Central memory CD8-positive, alpha-beta T cell (primary cell): ENCODE data around the gene WDR35.
"Not testable (repeated sequence)": the region's sequence is repeated elsewhere in the genome, so short reads cannot be mapped to it uniquely, and the experiment has no call there.

ENCODE experiments used
- ATAC-seq: fragments of 150-1000 bp; cut with Tn5 transposase; replicated peaks from 2 replicates; pipeline ENCODE4 v1.10.0; 2022; ENCODE audit warnings: mild to moderate bottlenecking, moderate FRiP score, moderate number of reproducible peaks; ENCODE audit not compliant: poor library complexity, severe bottlenecking; ENCODE audit errors: extremely low read depth
- DNase-seq, 2 donors: peaks; one replicate each; pipeline ENCODE4 v3.0.0; 2021; ENCODE audit warnings: low spot score in 2 of 2
- H3K27ac Mint-ChIP-seq: one replicate; pipeline ENCODE4 v1.8.0; 2022; ENCODE audit warnings: low read depth, mild to moderate bottlenecking, moderate library complexity, mixed read lengths
- H3K27me3 Mint-ChIP-seq: one replicate; pipeline ENCODE4 v1.8.0; 2022; ENCODE audit warnings: mixed read lengths
- H3K36me3 Mint-ChIP-seq: one replicate; pipeline ENCODE4 v1.8.0; 2022; ENCODE audit warnings: mild to moderate bottlenecking, moderate library complexity, mixed read lengths; ENCODE audit not compliant: insufficient read depth
- H3K4me1 Mint-ChIP-seq: one replicate; pipeline ENCODE4 v1.8.0; 2022; ENCODE audit warnings: mixed read lengths
- H3K4me3 Mint-ChIP-seq: one replicate; pipeline ENCODE4 v1.8.0; 2022; ENCODE audit warnings: mild to moderate bottlenecking, moderate library complexity, mixed read lengths
- H3K9me3 Mint-ChIP-seq: one replicate; pipeline ENCODE4 v1.8.0; 2022; ENCODE audit warnings: mixed read lengths

Gene WDR35

GRCh38 chr2:19881221-19881907 lies 108.5 kb downstream of the WDR35 start:
- no peak overlapping the region for H3K4me3 Mint-ChIP-seq
- ATAC-seq (no peak), DNase-seq (no peak)
- H3K36me3 Mint-ChIP-seq = no peaks in the 10 kb centered on the region
- H3K27ac Mint-ChIP-seq = no peak overlapping the region
- no peaks in the 10 kb centered on the region for H3K9me3 Mint-ChIP-seq
- no peaks in the 10 kb centered on the region for H3K4me1 Mint-ChIP-seq
- H3K27me3 Mint-ChIP-seq = no peaks in the 10 kb centered on the region

- not testable (repeated sequence) for H3K27ac Mint-ChIP-seq, H3K4me3 Mint-ChIP-seq, H3K9me3 Mint-ChIP-seq, ATAC-seq, H3K4me1 Mint-ChIP-seq, H3K36me3 Mint-ChIP-seq, H3K27me3 Mint-ChIP-seq, DNase-seq
Measured at GRCh38 chr2:19880191-19880590, 109.7 kb downstream of the WDR35 start.

- no peak for ATAC-seq
- no peak for DNase-seq
- H3K4me3 Mint-ChIP-seq = no peak overlapping the region
- H3K4me1 Mint-ChIP-seq = no peaks in the 10 kb centered on the region
- no peak overlapping the region for H3K27ac Mint-ChIP-seq
- H3K9me3 Mint-ChIP-seq = no peaks in the 10 kb centered on the region
- no peaks in the 10 kb centered on the region for H3K36me3 Mint-ChIP-seq
- no peaks in the 10 kb centered on the region for H3K27me3 Mint-ChIP-seq
Measured at GRCh38 chr2:19879120-19879519, 110.8 kb downstream of the WDR35 start.

- ATAC-seq (no peak), DNase-seq (no peak)
- no peaks in the 10 kb centered on the region for H3K27me3 Mint-ChIP-seq
- H3K36me3 Mint-ChIP-seq = no peaks in the 10 kb centered on the region
- H3K4me3 Mint-ChIP-seq = no peak overlapping the region
- H3K27ac Mint-ChIP-seq = no peak overlapping the region
- H3K4me1 Mint-ChIP-seq = no peaks in the 10 kb centered on the region
- H3K9me3 Mint-ChIP-seq = no peaks in the 10 kb centered on the region
Measured at GRCh38 chr2:19878268-19879046, 111.4 kb downstream of the WDR35 start.

GRCh38 chr2:19876751-19877150 lies 113.2 kb downstream of the WDR35 start:
- no peak for ATAC-seq
- peaks cover 5% of the 10 kb centered on the region for H3K4me1 Mint-ChIP-seq
- no peak for DNase-seq

GRCh38 chr2:19875280-19875679 lies 114.6 kb downstream of the WDR35 start:
- Mint-ChIP-seq H3K27me3 (no peaks in the 10 kb centered on the region), H3K27ac (no peak overlapping the region), H3K9me3 (no peaks in the 10 kb centered on the region), H3K4me1 (peaks cover 6% of the 10 kb centered on the region), H3K4me3 (no peak overlapping the region), H3K36me3 (no peaks in the 10 kb centered on the region)
- ATAC-seq (no peak), DNase-seq (no peak)

More at GRCh38 chr2:19876751-19877150, 113.2 kb downstream of the WDR35 start:
- Mint-ChIP-seq H3K27me3 (no peaks in the 10 kb centered on the region), H3K36me3 (no peaks in the 10 kb centered on the region), H3K27ac (no peak overlapping the region), H3K9me3 (no peaks in the 10 kb centered on the region), H3K4me3 (no peak overlapping the region)

GRCh38 chr2:19874726-19875125 lies 115.2 kb downstream of the WDR35 start:
- Mint-ChIP-seq H3K36me3 (no peaks in the 10 kb centered on the region), H3K4me3 (no peak overlapping the region), H3K27ac (no peak overlapping the region), H3K4me1 (peaks cover 10% of the 10 kb centered on the region), H3K27me3 (no peaks in the 10 kb centered on the region), H3K9me3 (no peaks in the 10 kb centered on the region)
- ATAC-seq (no peak), DNase-seq (no peak)

- Mint-ChIP-seq H3K36me3 (peaks cover 3% of the 10 kb centered on the region), H3K9me3 (no peaks in the 10 kb centered on the region), H3K27me3 (no peaks in the 10 kb centered on the region), H3K4me1 (peaks cover 25% of the 10 kb centered on the region), H3K27ac (no peak overlapping the region), H3K4me3 (no peak overlapping the region)
- DNase-seq (no peak), ATAC-seq (no peak)
Measured at GRCh38 chr2:19873014-19873413, 116.9 kb downstream of the WDR35 start.

- no peak overlapping the region for H3K4me3 Mint-ChIP-seq
- ATAC-seq (no peak), DNase-seq (no peak)
- no peaks in the 10 kb centered on the region for H3K9me3 Mint-ChIP-seq
- H3K4me1 Mint-ChIP-seq = peaks cover 26% of the 10 kb centered on the region
- no peaks in the 10 kb centered on the region for H3K27me3 Mint-ChIP-seq
- peaks cover 3% of the 10 kb centered on the region for H3K36me3 Mint-ChIP-seq
- no peak overlapping the region for H3K27ac Mint-ChIP-seq
Measured at GRCh38 chr2:19872302-19872701, 117.6 kb downstream of the WDR35 start.

GRCh38 chr2:19871836-19872235 lies 118.1 kb downstream of the WDR35 start:
- peaks cover 3% of the 10 kb centered on the region for H3K36me3 Mint-ChIP-seq
- no peak overlapping the region for H3K4me3 Mint-ChIP-seq

GRCh38 chr2:19870792-19871191 lies 119.1 kb downstream of the WDR35 start:
- Mint-ChIP-seq H3K4me3 (no peak overlapping the region), H3K27me3 (no peaks in the 10 kb centered on the region), H3K9me3 (no peaks in the 10 kb centered on the region), H3K27ac (no peak overlapping the region), H3K4me1 (peaks cover 26% of the 10 kb centered on the region), H3K36me3 (peaks cover 3% of the 10 kb centered on the region)
- DNase-seq (no peak), ATAC-seq (no peak)

More at GRCh38 chr2:19871836-19872235, 118.1 kb downstream of the WDR35 start:
- Mint-ChIP-seq H3K27me3 (no peaks in the 10 kb centered on the region), H3K9me3 (no peaks in the 10 kb centered on the region), H3K27ac (no peak overlapping the region), H3K4me1 (peaks cover 26% of the 10 kb centered on the region)
- DNase-seq (no peak), ATAC-seq (no peak)

GRCh38 chr2:19868701-19869580 lies 121.0 kb downstream of the WDR35 start:
- peak overlapping the region; percentile 94 for H3K4me3 Mint-ChIP-seq
- peaks cover 3% of the 10 kb centered on the region for H3K36me3 Mint-ChIP-seq
- no peaks in the 10 kb centered on the region for H3K9me3 Mint-ChIP-seq
- H3K27me3 Mint-ChIP-seq = no peaks in the 10 kb centered on the region
- peak; percentile 86 for ATAC-seq
- peak overlapping the region; percentile 96 for H3K27ac Mint-ChIP-seq
- H3K4me1 Mint-ChIP-seq = peaks cover 26% of the 10 kb centered on the region
- peak; percentile 37 to 41 for DNase-seq
